Erythroblast (primary cell): Measurements from ENCODE around the gene HAPLN3.

Experiments used
- GATA1 ChIP-seq: IDR thresholded peaks from 2 replicates; pipeline ENCODE4 v1.6.1; 2011; ENCODE audit warnings: low read depth, mild to moderate bottlenecking, control low read depth, low read length, moderate library complexity
- POLR2A ChIP-seq: IDR thresholded peaks from 2 replicates; pipeline ENCODE4 v1.6.1; 2011; ENCODE audit warnings: mild to moderate bottlenecking, low read length

- TF ChIP-seq GATA1 (no peak), POLR2A (no peak)
Measured at GRCh38 chr15:88908697-88909621, 13.6 kb upstream of the HAPLN3 start.
